Bronchial epithelial cell (primary cell): ENCODE measurements around the gene SMIM12. TPM values are rescaled to one million over a fixed set of nuclear protein-coding genes. Genes with fewer than 3 reads are reported as not detected.

Experiments
- DNase-seq: peaks from one replicate; pipeline ENCODE4 v3.0.0-alpha.2; 2010; ENCODE audit warnings: low read depth
- FAIRE-seq: peaks from 2 replicates; lab custom pipeline; 2011; peaks lifted over from hg19 to GRCh38; lab: Jason Lieb, UNC
- H3K27me3 ChIP-seq: 2 replicates; pipeline ENCODE4 v1.5.1; 2011; ENCODE audit warnings: low read length; ENCODE audit not compliant: control insufficient read depth, insufficient read depth
- H3K36me3 ChIP-seq: 2 replicates; pipeline ENCODE4 v1.5.1; 2011; ENCODE audit warnings: low read length; ENCODE audit not compliant: control insufficient read depth, insufficient read depth
- H3K4me3 ChIP-seq: 2 replicates; pipeline ENCODE4 v1.5.1; 2011; ENCODE audit warnings: mild to moderate bottlenecking, low read depth, low read length, control low read depth
- total RNA-seq: library from RNA; depleted of rRNA; stranded (reverse); fragments of >200 nt; gene quantifications from 2 replicates; pipeline ENCODE4 v1.2.1, GENCODE V29; 2014
- TF ChIP-seq, protein P1 (sequence below): IDR thresholded peaks from 2 replicates; pipeline ENCODE4 v1.5.1; 2011; ENCODE audit warnings: mild to moderate bottlenecking, moderate library complexity, low read length, control low read depth, inconsistent platforms; ENCODE audit not compliant: insufficient read depth, severe bottlenecking

SMIM12 gene, protein sequence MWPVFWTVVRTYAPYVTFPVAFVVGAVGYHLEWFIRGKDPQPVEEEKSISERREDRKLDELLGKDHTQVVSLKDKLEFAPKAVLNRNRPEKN
- total RNA-seq = 34.8 and 36.1 TPM in 2 replicates

DNA sequence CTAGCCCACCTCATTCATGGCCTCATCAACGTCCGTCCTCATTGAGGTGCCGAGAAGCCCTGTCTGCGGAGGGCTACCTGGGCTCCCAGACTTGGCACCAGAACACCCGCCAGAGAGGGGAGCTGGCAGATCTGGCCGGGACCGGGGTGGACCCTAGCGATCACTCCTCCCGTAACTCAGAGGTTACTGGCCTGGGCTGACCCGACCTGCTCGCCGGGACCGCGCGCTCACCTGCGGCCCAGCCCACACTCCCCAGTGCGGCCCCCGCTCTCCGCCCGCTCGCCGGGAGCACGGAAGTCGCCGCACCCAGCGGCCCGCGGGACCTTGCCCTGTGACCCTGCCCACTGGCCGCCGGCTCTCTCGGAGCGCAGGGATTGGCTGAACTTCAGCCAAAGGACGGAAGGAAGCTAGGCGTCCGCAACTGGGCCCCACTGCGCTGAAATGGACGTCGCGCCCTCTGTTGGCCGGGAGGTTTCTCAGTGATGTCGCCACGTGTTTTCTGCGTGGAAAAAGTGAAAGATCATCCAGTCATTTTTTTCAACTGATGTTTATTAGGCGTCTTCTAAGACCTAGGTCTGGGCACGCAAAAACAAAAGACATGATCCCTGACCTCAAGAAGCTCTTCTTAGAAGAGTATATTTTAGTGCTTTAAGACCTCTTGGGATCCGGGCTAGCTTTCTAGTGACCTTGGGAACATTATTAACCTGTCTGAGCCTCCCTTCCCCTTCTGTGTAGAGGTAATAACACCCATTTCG, at the start of gene SMIM12:
SMIM12 (minus strand) TSS at position 304 of the 755 bp plus-strand sequence. CDS start 3,772 bp downstream, outside the sequence.
- DNase-seq (peak; percentile 77), FAIRE-seq (no peak)
- H3K27me3 ChIP-seq = no peaks in the 10 kb centered on the region
- TF ChIP-seq, protein P1, sequence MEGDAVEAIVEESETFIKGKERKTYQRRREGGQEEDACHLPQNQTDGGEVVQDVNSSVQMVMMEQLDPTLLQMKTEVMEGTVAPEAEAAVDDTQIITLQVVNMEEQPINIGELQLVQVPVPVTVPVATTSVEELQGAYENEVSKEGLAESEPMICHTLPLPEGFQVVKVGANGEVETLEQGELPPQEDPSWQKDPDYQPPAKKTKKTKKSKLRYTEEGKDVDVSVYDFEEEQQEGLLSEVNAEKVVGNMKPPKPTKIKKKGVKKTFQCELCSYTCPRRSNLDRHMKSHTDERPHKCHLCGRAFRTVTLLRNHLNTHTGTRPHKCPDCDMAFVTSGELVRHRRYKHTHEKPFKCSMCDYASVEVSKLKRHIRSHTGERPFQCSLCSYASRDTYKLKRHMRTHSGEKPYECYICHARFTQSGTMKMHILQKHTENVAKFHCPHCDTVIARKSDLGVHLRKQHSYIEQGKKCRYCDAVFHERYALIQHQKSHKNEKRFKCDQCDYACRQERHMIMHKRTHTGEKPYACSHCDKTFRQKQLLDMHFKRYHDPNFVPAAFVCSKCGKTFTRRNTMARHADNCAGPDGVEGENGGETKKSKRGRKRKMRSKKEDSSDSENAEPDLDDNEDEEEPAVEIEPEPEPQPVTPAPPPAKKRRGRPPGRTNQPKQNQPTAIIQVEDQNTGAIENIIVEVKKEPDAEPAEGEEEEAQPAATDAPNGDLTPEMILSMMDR = peak; percentile 86
- H3K4me3 ChIP-seq = peak within 1 kb of the TSS; percentile 96
- peaks cover 8% of the 10 kb centered on the region for H3K36me3 ChIP-seq

DNA sequence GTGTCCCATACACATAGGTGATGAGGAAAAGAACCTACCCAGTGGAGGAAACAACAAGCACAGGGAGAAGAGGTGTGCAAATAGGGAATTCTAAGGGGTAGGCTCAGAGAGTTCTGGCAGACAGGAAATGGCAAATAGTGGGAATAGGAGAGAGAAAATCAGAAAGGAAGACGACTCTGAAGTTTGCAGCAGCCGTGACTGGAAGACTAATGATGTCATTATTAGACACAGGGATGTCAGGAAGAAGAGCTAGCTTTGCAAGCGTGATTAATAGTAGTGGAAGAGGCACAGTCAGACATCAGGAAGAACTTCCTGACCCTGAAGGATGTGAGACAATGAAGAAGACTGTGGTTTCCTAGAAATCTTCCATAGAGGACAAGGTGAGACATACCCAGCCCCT, 48.8 kb upstream of the SMIM12 start:
- TF ChIP-seq, protein P1 = no peak
- DNase-seq = no peak
- Histone ChIP-seq H3K4me3 (no peak overlapping the region), H3K36me3 (no peaks in the 10 kb centered on the region), H3K27me3 (peaks cover 1% of the 10 kb centered on the region)
- no peak for FAIRE-seq

DNA sequence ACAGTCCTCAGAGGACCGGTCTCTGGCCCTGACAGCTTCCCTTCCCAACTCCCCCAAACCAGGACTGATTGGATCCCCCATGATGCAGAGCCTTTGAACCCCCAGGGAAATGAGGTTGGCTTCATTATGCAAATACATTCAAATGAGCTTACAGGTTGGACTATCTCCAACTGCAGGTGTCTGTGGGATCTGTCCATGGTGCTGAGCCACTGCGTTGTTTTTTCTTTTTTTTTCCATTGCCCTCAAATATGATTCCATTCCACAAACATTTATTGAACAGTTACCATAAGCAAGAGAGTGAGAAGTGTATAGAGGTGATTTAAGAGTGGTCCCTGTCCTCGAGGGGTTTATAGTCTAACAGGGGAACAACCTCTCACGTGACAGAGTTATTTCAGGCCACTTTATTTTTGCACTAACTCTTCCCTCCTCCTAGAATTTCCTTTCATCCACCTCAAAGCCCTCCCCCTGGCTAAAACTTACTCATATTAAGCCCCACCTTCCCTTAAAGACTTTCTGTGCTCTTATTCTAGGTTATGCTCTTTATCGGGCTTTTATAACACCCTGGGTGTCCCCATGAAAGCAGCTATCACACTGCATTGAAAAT, 48.0 kb upstream of the SMIM12 start:
- FAIRE-seq (no peak), DNase-seq (no peak)
- peaks cover 1% of the 10 kb centered on the region for H3K27me3 ChIP-seq

DNA sequence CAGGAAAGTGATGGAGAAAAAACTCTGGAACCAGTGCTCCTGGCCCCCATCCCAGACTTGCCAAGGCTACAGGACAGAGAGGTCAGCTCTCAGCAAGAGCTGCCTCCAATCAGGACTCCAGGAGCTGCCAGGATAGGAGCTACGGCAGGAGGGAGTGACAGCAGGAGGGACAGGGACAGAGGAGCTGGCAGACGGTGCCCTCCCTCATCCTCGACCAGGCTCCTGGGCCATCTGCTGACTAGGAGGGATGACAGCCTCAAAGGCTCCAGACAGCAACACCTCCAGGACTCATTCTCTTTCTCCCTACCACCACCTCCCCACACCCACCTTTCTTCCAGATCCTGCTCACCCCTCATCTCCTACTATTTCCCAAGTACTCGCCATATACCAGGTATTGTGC, 47.2 kb upstream of the SMIM12 start:
- Histone ChIP-seq H3K36me3 (no peaks in the 10 kb centered on the region), H3K27me3 (peaks cover 1% of the 10 kb centered on the region), H3K4me3 (no peak overlapping the region)
- FAIRE-seq (no peak), DNase-seq (no peak)
- TF ChIP-seq, protein P1 = no peak

More for the DNA sequence above, 48.0 kb upstream of the SMIM12 start:
- TF ChIP-seq, protein P1 = no peak
- Histone ChIP-seq H3K4me3 (no peak overlapping the region), H3K36me3 (no peaks in the 10 kb centered on the region)

DNA sequence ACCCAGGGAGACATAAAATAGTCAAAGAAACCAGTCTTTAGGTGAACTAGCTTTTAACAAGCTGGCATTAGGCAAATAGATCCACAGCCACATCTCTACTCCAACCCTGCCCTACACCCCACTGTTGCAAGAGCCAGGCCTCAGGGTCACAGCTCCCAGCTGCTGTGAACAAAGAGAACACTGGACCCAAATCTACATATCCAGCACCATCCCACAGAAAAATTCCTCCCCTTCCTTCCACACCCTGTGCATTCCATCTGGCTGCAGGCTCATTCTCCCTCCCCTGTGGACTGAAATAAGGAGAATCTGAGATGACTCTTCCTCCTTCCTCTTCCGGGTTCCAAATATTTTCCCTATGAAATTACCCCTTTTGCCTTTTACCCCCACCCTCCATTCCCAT, 46.7 kb upstream of the SMIM12 start:
- Histone ChIP-seq H3K36me3 (no peaks in the 10 kb centered on the region), H3K4me3 (no peak overlapping the region), H3K27me3 (peaks cover 1% of the 10 kb centered on the region)
- FAIRE-seq = no peak
- no peak for DNase-seq
- TF ChIP-seq, protein P1 = no peak
